T follicular helper cell (primary cell): ENCODE results near the gene SOS1.

Experiments
- DNase-seq: peaks from one replicate; pipeline ENCODE4 v3.0.0-alpha.2; 2020; ENCODE audit warnings: low read depth

The SOS1 gene

GRCh38 chr2:39024833-39025232 lies 96.0 kb downstream of the SOS1 start:
- no peak for DNase-seq

- DNase-seq: no peak
These were observed 97.2 kb downstream of the SOS1 start for GRCh38 chr2:39023649-39024048.

GRCh38 chr2:39022642-39023235 lies 98.1 kb downstream of the SOS1 start:
- no peak for DNase-seq

GRCh38 chr2:39020383-39020782 lies 100.5 kb downstream of the SOS1 start:
- DNase-seq: no peak

- DNase-seq: no peak
These were observed 102.2 kb downstream of the SOS1 start for GRCh38 chr2:39018638-39019037.

GRCh38 chr2:39017334-39017733 lies 103.5 kb downstream of the SOS1 start:
- no peak for DNase-seq

- DNase-seq: no peak
These were observed 105.4 kb downstream of the SOS1 start for GRCh38 chr2:39015424-39015823.

GRCh38 chr2:39013871-39014270 lies 107.0 kb downstream of the SOS1 start:
- no peak for DNase-seq

- no peak for DNase-seq
These were observed 112.2 kb downstream of the SOS1 start for GRCh38 chr2:39008665-39009064.

- no peak for DNase-seq
These were observed 112.9 kb downstream of the SOS1 start for GRCh38 chr2:39007875-39008504.

GRCh38 chr2:39000552-39000951 lies 120.3 kb downstream of the SOS1 start:
- no peak for DNase-seq

- DNase-seq: no peak
These were observed 123.1 kb downstream of the SOS1 start for GRCh38 chr2:38997781-38998180.

GRCh38 chr2:38991899-38992298 lies 129.0 kb downstream of the SOS1 start:
- DNase-seq: no peak

GRCh38 chr2:38988716-38989115 lies 132.1 kb downstream of the SOS1 start:
- DNase-seq: no peak

- no peak for DNase-seq
These were observed 138.4 kb downstream of the SOS1 start for GRCh38 chr2:38982498-38982897.

- DNase-seq: no peak
These were observed 139.0 kb downstream of the SOS1 start for GRCh38 chr2:38981670-38982357.

- DNase-seq: no peak
These were observed 139.7 kb downstream of the SOS1 start for GRCh38 chr2:38981003-38981669.

- DNase-seq: no peak
These were observed 141.9 kb downstream of the SOS1 start for GRCh38 chr2:38978908-38979307.

GRCh38 chr2:38978296-38978903 lies 142.5 kb downstream of the SOS1 start:
- no peak for DNase-seq

GRCh38 chr2:38977047-38977446 lies 143.8 kb downstream of the SOS1 start:
- DNase-seq: no peak

- DNase-seq: no peak
These were observed 145.8 kb downstream of the SOS1 start for GRCh38 chr2:38975042-38975441.

- DNase-seq: no peak
These were observed 147.6 kb downstream of the SOS1 start for GRCh38 chr2:38973266-38973665.
